Stimulated activated CD8-positive, alpha-beta memory T cell treated with anti-CD3 and anti-CD28 coated beads, Interleukin-12 subunit alpha, Interleukin-12 subunit beta, amount 100 ng/mL, for 1 hour (primary cell): ENCODE data around the gene RIPOR3.
"Not testable (repeated sequence)": the region's sequence is repeated elsewhere in the genome, so short reads cannot be mapped to it uniquely, and the experiment has no call there.

Source experiments
- DNase-seq: peaks from one replicate; pipeline ENCODE4 v3.0.0-alpha.2; 2020; ENCODE audit warnings: low read depth

The RIPOR3 gene

DNA sequence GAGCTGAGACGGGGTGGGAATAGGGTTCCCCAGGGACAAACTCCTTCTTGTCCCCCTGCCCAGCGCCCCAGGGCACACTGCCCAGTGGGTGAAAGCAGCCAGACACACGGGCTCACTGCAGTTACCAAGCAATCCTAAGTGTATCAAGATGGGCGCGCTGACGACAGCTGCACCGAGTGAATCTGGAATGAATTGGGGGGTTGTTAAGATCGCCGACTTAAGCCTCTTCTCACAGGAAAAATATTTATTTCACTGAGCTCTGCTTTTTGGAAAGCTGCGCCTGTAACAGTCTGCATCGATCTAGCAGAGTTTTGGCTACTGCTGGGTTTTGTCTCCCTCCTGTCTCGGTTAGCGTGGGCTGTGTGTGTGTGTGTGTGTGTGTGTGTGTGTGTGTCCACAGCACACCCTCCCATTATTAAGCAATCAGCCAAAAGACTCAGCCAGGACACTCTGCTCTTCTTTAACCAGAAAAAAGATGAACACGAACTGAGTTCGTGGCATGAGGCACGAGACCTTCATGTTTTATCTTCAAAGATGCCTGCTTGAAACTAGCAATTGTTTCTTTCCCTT is 35.9 kb downstream of the RIPOR3 start:
- no peak for DNase-seq

DNA sequence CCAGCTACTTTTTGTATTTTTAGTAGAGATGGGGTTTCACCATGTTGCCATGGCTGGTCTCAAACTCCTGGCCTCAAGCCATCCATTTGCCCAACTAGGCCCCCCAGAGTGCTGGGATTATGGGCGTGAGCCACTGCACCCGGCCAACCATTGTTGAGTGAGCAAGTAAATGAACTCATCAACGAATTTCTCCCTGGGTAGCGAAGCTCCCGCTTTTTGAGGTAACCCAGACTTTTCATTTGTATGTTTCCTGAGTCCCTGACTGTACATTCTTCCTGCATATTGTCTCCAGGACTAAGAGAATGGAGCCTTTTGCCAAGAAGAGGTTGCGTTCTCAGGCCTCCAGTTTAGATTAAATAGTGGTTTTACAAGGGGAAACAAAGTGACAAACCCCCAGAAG is 36.4 kb downstream of the RIPOR3 start:
- DNase-seq: no peak

DNA sequence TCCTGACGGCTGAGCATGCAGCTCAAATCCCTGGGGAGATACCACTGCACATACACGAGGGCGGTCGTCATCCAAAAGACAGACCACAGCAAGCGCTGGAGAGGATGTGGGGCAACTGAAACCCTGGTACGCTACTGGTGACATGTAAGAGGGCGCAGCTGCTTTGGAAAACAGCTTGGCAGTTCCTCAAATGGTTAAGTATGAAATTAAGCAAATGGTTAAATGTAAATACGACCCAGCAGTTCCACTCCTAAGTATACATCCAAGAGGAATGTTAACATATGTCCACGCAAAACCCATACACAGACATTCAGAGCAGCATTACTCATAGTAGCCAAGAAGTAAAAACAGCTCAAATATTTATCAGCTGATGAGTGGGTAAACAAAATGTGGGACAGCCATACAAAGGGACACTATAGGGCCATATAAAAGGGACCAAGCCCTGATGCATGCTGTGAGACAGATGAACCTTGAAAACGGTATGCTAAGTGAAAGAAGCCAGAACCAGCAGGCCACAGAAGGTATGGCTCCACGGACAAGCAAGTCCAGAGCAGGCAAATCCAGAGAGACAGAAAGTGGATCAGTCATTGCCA is 38.5 kb downstream of the RIPOR3 start:
- no peak for DNase-seq

DNA sequence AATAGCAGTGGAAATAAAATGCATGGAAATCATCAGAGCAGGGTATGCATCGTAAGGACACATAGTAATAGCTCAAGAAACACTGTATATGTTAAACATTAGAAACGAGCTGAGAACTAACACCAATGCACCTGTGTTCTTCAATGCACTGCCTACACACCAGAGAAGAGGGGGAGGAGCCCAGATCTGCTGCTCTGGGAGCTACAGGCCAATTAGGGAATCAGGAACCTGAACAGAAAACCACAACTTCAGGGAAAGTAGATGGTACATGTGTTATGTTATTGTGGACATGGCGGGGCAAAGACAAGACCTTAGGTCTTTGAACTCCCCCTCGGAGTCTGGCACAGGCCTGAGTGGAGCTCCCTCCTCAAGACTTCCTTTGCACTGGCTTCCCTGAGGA is 39.7 kb downstream of the RIPOR3 start:
- DNase-seq: no peak

DNA sequence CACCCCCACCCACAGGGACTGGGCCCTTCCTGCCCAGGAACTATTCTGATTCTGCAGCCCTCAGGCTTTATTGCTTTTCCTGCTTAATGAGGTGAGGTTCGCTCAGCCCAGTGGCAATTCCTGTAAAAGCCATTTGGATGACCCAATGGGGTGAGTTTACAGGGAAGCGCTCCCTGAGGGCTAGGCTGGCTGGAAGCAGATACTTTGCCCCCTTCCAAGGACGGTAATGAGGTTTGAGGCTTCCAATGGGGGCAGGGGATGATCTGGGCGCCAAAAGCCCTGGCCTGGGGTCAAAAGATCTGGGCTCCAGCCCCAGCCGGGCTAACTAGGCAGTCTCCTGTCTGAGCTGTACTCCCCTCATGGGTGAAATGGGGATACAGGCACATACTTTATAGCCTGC is 41.8 kb downstream of the RIPOR3 start:
- no peak for DNase-seq

DNA sequence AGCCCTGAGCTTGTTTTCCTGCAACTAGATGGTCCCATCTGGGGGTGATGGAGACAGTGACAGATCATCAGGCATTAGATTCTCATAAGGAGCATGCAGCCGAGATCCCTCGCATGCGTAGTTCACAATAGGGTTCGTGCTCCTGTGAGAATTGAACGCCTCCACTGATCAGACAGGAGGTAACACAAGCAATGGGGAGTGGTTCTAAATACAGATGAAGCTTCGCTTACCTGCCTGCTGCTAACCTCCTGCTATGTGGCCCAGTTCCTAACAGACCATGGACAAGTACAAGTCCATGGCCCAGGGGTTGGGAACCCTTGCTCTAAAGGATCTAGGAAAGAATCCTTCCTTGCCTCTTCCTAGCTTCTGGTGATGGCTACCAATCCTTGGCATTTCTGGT is 42.7 kb downstream of the RIPOR3 start:
- DNase-seq: no peak

DNA sequence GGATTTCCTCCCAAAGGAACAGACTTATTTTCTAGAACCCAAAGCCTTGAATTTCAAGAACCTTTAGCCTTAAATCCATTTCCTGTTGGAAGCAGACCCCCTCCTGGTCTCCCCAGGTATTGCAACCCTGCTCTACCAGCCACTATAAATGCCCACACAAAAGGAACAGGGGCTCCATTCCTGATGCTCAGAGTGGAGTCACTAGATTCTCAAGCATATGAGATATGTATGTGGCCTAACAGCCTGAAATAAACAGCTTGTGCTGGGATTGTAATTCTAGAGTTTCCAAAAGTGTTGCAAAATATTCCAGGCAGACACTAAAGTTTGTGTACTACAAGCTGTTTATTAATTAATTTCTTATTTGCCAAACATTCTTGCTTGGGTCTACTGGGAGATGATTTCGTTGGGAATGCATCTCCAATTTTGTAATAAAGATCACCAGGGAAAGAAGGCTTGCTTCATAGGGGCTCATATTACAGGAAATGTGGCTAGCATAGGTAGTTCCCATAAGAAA is 44.8 kb downstream of the RIPOR3 start:
- no peak for DNase-seq

DNA sequence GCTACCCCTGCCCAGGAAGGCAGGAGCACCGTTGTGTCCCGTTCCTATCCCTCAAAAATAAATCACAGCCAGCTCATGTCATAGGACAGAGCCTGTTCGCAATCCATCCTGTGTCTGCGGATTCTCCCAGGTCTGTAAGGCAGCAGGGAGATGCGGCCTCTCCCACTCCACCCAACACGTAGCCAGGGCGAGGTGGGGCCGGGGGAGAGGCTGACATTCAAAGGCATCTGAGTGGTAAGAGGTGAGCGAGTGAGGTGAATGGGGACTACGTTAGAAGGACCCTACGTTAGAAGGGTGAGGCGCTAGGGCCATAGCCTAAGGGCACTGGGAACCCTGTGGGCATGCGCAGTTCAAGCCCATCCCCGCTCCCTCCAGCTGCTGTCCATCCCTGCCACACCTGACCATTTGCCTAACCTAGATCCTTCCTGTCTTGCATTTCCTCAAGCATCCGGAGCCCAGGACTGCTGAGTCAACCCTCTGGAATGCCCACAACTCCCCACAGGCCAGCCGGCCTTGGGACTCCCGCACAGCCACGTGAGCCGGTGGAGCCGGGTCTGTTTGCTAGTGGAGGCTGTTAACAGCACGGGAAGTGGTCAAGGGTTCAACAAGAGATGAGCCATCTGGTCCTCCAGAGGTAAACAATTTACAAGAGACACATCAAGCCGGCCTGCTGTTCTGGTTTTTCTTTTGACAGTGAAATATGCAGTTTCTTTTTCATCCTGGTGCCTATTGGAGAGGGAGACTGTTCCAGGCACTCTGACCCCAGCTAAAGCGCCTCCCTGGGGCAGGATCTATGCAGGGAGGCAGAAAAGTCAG is 45.9 kb downstream of the RIPOR3 start:
- DNase-seq: no peak

DNA sequence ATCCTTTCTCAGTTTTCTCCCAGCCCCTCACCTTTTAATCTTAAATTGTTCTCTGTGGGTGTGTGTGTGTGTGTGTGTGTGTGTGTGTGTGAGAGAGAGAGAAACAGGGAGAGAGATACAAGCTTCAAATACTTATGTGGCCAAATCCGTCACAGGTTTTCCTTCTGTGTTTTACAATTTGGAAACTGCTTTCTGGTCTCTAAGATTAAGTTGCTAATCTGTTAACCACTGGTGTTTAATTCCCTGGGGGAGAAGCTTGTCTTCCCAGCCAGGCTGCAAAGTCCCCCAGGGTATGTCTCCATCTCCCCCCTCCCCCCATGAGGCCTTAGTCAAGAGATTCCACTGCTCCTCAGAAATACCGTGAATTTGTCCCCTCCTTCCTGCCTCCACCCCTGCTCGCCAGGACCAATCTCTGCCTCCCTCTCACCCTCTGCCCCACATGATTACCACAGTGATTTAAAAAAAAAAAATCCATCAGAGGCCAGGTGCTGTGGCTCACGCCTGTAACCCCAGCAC is 49.0 kb downstream of the RIPOR3 start:
- no peak for DNase-seq

DNA sequence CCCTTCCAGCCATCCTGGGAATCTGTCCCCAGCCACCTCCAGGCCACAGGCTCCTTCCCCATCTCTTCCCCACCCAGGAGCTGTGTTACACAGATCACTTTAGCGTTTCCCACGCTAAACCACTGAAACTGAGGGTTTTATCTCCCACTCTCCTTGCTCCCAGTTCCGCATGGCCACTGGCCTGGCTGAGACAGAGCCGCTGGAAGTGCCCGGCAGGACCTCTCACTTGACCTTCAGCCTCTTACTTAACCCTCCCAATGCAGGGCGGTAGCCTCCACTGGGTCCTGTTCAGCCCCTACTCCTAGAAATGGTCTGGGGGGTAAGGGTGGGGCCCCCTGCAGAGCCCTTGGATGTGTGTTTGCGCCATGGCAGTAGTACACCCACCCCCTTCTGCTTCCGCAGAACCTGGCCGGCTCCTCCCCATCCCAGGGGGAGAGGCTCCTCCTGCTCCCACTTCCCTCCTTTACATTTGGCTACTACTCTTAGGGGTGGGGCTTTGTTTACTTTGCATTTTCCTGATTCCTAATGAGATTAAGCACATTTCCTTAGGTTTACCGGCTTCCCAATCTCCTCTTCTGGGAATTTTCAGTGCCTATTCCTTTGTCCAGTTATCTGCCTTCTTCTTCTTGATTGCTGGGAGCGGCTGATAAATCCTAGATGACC is 49.6 kb downstream of the RIPOR3 start:
- not testable (repeated sequence) for DNase-seq

DNA sequence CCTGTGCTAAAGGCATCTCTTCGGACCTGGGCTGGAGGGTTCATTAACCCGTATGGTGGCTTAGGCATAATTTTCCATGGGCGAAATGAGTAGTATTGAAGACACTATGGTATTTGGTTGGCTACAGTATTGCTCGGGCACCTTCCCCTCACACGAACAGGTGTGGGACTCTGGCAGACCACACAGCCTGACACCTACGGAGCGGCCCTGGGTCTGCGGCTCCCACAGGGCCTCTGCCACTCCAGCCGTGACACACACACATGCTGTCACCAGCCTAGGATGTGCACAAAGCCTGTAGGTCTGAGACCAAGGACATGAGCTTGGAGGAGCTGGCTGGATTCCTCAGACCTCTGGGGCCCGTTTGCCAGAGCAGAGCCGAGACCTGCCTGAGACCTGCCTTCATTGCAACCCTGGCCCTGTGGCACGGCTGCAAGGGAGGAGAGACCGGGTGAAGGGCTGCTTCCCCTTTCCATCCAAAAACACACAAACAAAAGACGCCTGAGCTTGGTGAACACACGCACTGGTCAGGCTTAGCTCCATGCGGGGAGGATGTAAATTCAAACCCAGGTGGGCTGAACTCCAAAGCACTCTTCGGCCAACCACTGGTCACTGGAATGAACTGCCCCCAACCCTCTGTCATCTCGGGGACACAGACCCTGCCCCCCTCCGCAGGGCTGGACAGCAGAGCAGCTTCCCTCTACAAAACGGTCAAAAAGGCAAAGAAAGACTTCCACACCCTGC is 51.2 kb downstream of the RIPOR3 start:
- DNase-seq: not testable (repeated sequence)

DNA sequence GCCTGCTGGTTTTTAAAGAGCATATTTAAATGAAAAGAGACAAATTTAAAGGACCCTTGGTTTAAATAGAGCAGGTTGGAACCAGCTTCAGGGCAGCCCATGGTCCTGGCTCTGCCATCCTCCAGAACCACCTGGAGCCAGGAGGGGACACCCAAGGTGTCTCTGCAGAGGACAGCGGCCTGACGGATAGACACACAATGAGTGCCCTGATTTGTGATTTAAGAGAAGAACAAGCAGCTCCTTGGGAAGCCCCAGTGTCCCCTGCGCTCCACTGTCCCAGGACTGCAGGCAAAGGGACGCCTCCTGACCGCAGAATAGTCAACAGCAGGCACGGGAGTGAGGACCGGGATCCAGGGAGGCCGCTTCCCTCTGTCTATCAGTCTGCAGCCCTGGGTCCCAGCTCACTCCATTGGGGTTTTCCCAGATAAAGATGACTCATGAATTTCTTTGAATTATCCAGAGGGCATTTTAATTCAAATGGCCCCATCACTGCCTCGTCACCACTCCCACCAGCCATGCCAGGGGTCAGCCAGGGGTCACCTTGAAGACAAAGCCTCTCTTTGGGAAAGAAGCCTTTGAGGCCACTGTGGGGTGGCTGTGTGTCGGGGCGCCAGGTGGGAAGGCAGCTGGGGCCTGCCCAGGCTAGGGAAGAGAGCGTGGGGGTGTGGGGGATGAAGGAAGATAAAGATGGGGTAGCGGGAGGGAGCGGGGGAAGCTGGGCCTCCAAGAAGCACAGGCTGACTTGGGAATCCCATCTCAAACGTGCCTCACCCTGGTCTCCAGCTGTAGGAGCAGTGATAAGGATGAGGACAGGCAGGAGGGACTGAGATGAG is 53.1 kb downstream of the RIPOR3 start:
- DNase-seq: not testable (repeated sequence)

DNA sequence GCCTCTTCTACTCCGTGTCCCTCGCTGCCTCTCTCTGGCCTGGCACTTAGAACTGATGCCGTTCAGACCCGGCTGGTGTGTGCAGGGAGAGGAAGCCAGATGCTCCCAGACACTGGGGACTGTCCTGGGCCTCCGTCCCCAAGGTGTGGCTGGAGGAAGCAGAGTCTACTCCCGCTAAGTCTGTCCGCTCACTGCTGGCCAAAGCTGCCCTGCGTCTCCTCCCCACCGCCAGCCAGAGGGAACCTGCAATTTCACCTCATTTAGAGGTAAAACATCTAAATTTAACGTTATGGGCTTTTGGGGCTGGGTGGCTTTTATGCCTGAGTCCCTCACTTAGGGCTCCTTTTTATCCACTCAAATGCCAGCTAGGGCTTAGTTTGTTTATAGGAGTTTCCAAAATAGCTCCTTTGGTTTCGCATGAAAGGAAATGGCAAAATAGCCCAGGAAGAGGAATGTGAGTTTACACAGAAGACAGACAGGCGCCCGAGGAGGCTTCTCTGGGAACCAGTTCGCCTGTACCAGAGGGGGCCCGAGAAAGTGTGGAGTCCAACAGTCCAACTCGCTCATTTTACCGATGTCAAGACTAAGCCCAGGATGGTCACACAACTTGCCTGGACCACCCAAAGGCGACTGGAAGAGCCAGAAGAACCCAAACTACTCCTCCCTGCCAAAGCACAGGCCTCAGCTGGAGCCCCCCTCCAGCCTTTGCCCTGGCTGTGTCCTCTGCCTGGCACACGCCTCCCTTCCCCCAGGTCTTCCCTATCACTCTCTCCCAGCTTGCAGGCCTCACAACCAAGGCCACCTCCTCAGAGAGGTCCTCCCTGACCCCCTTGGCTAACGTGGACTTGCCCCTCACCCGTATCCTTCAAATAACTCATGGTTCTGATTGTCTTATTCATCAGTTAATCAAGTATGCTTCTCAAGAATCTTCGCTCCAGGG is 54.5 kb downstream of the RIPOR3 start:
- no peak for DNase-seq

DNA sequence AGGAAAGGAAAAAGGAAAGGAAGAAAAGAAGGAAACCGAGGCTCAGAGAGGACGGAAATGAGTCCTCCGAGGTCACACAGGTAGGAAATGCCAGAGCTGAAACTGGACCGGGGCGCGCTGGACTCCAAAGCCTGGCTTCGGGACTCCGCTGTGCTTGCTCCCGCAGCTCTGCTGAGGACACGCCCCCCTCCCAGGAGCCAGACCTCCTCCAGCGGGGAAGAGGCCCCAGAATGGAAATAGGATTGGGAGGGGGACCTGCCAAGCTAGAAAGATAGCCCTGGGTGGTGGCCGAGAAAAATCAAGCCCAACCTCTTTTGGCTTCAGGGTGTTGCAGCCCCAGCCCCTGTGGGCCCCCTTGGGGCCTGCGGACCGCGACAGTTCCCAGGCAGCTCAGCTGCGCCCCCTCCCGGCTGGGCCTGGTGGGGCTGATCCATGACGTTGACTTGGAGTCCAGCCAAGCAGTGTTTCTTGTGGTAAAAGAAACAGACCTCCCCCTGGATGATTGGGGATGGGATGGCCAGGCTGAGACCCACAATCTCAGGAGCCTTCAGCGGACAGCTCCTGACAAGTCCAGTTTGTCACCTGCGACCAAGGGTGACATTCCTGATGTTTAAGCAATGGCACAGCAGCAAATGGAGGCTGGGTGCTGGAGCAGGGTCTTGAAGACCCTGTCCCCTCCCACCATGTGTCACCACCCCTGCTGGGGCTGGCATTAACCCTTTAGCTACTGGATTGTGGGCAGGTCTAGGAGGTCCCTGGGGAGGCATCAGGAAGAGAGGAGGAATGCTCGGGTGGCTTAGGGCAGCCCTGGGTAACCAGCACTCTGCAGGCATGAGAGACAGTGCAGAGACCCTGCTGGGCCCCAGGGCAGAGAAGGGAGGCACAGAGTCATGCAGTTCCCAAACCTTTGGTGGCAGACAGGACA is 55.4 kb downstream of the RIPOR3 start:
- no peak for DNase-seq

DNA sequence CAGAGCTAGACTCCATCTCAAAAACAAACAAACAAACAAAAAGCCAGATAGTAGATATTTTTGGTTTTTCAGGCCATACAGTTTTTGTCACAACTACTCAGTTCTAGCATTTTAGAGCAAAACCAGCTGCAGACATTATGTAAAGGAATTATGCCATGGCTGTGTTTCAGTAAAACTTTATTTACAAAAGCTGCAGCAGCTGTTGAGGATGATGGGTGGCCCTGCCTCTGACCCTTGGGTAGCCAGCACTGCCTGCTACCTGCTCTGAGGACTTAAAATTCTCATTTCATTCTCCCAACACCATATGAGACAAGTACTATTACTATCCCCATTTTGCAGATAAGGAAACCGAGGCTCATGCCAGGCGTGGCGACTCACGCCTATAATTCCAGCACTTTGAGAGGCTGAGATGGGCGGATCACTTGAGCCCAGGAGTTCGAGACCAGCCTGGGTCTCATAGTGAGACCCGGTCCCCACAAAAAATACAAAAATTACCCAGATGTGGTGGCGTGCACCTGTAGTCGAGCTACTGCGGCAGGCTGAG is 56.3 kb downstream of the RIPOR3 start:
- DNase-seq: no peak

DNA sequence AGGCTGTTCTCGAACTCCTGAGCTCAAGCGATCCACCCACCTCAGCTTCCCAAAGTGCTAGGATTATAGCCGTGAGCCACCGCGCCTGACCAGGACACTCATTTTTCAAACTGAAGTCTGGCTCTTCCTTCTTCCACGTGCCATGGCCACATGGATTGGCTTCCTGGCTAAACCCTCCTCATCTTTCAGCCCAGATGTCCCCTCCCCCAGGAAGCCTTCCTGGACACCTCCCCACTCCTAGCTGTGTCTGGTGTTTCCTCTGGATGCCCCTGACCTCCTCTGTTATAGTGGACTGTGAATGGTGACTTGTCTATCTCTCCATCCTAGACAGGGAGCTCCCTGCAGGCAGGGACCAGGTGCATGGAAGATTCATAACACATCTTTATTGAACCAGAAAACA is 57.2 kb downstream of the RIPOR3 start:
- no peak for DNase-seq

DNA sequence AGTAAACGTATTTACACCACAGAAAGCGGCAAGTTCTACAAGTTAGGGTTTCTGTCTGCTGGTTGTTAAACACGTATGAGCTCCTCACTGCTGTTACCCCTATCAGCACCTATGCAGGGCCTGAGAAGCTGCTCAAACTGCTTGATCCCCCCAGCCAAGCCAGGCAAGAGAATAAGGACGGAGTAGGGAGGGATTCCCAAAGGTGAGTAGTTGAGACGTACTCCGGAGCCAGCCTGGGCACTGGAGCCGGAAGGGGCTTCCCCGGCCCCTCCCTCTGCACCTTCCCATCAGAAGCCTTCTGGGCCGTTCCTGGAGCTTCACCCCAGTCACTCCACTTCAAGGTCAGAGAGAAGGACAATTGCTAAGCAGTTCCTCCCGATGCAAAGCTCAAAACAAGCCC is 58.0 kb downstream of the RIPOR3 start:
- DNase-seq: no peak

DNA sequence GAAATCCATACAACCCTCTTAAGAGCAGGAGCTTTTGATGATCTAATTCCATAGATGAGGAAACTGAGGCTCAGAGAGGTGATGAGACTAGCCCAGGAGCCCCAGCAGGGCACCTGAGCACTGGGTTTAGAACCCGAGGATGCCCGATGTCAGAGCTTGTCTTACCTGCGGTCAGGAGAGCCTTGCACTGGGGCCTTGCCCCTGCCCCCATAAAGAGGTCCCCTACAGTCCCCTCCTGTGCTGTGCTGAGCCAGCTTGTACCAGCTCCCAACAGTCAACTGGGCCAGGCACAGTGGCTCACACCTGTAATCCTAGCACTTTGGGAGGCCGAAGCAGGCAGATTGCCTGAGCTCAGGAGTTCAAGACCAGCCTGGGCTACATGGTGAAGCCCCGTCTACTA is 58.6 kb downstream of the RIPOR3 start:
- DNase-seq: no peak
